GM18502 (cell line): ENCODE measurements around the gene ITGA6.

Source experiments
- ATAC-seq: cut with Tn5 transposase; IDR thresholded peaks from one replicate; pipeline ENCODE4 v1.9.1; 2021; ENCODE audit warnings: mild to moderate bottlenecking; ENCODE audit not compliant: unreplicated experiment, poor library complexity

The ITGA6 gene

DNA sequence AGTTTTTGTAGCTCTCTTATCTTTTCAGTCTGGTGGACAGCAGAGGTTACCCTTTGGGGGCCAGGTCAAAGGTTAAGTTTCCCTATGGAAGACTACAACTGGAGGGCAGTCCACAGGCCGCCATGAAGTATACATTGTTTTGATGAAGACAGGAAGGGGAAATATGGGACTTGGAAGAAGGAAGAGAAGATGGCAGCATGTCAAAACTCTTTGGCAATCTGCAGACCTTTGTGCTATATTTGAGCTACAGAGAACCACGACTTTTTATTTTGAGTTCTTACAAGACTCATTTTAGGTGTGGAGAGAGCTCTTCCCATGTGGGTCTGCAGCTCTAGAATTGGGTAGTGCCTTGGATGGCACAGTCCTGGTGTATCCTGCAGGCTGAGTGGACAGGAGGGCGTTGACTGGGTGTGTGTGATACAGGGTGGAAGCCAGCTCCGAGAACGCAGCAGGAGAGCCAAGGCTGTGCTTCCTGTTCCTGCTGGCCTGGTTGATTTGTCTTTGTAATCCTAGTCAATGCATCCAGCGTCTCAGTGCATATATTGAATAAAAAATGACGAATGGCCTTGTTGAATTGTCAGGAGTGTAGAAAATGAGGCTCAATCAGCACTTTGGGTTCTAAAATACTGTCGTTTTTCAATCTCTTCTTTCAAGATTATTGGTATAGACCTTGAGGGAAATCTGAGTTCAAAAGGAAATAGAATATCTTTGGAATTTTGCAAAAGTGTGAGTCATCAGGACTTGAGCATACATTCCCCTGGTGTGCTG is 11.5 kb downstream of the ITGA6 start:
- no peak for ATAC-seq

DNA sequence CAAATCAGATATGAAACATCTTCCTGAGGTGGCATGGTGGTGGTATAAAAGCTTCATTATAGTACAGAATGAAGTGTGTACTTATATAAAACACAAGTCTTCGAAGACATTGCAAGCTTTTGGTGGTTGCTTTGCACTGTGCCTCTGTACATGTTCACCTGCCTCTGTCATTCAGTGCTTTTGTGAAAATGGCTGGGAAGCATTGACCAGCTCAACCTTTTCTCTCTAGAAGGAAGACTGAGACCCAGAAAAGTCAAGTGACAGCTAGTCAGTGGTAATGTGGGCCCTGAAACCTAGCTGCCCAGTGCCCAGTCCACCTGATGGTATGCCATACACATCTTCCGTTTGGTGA is 12.1 kb downstream of the ITGA6 start:
- no peak for ATAC-seq

DNA sequence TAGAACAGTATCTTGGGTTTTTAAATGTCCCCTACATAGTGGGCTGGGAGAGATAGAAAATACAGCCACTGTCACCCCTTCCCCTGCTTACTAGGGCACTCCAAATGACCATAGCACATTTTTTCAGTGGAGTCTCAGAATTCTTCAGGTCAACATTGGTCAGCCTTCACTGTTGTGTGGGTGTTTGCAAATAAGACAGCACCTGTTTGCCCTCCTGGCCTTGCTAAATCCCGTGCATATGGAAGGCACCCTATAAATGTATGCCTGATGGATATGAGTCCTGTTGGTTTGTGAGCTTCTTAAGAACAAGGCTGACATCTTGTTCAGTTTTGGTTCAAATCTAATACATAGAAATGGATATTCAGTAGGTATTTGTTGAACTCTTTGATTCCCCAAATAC is 12.5 kb downstream of the ITGA6 start:
- no peak for ATAC-seq

DNA sequence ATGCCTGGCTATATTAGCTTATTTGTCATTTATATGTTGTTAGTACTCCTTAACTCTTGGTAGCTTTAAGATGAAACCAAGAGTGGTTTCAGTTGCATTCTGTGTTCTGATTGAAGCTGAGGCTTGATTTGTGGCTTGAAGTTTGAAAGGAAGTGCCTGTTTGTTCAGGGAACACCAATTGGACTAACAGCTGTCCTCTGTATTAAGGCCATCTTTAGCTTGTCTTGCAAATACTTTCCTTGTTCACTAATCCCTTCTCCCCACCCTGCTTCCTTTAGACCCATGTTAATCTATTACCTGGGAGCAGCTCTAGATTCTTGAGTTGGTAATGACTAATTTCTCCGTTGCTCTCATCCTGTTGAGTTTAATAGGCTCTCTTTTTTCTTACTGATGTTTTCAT is 13.4 kb downstream of the ITGA6 start:
- ATAC-seq, result no peak

DNA sequence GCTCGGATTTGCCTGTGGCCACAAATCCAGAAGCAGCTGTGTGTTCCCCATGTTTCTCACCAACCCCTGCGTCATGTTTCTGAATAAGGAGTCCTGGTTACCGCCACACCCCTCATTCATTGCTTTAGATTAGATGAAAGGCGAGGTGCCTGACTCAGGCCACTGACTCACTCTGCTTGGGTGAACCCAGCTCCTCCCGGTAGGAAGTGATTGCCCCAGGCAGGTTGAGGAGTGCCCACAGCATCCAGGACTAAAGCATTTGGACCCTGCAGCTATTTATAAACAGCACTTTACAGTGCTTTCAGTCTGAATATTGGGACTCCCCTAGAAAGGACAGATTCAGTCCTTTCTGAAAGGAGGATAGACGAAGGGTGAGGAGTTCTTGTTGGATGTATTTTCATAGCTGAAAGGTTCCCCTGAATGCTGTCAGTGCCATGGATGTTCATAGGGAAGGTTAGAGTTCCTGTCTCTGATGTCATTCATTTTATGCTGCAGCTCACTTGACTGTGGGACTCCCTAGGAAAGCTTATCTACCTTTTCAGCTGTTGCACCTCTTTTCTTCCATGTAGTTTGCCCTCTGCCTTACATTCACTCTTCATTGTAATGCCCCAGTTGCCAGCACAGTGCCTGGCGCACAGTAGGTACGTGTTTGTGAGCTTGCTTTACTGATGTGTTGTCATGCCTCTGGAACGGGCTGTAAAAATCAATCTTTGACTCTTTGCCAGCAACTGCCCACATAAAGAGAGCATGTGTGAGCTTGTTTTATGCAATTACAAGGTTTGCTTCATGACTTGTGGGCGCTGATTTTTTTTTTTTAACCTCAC is 14.9 kb downstream of the ITGA6 start:
- no peak for ATAC-seq

DNA sequence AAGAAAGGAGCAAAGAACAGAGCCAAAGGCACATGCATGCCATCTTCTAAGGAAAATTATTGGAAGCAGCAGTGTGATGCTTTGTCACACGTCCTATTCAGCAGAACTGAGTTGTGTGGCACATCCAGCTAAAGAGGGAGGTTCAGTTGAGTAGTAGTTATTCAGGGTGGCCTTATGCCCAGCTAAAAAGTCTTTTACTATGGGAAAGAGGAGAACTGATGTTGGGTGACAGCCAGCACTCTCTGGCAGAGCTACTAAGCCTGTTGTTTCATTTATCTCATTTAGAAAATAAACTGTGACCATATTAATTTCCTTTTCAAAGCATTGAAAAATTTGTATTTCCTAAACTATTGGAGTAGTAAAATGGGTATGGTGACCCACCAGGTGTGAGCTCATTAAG is 18.5 kb downstream of the ITGA6 start:
- ATAC-seq, result no peak

DNA sequence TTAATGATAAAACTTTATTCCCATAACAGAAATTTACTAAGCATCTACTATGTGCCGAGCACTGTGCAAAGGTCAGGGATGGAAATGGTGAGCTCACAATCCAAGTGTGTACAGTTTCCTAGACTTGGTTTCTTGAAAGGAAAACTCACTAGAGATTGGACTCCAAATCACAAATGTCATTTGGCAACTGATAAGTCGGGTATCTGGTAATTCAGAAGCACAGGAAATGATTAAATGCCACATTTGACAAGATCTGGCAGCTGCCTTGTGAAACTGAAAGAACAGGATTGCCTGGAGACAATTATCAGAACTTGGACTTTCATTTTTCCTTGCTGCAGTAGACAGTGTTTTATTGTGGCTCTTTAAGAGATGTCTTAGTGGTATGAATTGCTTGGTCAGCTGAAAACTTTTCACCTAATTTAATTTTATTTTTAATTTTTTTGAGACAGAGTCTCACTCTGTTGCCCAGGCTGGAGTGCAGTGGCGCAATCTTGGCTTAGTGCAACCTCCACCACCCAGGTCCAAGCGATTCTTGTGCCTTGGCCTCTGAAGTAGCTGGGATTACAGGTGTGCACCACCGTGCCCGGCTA is 19.2 kb downstream of the ITGA6 start:
- ATAC-seq, result no peak

DNA sequence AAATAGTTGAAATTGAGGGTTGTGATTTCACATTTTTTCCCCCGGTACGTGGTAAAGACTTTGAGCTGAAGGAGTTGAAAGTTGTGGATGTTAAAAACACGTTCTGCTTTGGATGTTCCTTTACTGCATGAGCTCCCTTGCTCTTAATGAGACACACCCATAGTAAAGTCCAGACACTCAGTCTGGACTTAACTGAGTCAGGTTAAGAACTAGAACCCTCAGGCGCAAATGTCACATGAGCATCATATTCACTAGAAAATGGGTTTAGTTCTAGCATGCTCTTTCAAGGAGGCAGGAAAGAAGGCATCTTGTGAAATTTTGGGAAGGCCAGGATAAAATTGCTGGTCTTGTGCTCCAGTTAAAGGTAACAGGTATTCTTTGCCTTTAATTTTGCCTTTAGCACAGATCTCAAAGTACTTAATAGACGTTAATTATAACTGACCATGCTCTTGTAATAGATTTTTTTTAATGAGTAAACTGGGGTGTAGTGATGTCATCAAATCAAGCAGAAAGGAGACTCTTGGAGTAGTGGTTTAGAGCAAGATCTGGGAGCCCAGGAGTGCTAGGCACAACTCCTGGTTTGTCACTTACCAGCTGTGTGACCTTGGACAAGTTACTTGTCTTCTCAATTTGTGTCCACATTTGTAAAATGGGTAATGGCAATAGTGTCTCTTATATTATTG is 20.6 kb downstream of the ITGA6 start:
- ATAC-seq, result no peak

DNA sequence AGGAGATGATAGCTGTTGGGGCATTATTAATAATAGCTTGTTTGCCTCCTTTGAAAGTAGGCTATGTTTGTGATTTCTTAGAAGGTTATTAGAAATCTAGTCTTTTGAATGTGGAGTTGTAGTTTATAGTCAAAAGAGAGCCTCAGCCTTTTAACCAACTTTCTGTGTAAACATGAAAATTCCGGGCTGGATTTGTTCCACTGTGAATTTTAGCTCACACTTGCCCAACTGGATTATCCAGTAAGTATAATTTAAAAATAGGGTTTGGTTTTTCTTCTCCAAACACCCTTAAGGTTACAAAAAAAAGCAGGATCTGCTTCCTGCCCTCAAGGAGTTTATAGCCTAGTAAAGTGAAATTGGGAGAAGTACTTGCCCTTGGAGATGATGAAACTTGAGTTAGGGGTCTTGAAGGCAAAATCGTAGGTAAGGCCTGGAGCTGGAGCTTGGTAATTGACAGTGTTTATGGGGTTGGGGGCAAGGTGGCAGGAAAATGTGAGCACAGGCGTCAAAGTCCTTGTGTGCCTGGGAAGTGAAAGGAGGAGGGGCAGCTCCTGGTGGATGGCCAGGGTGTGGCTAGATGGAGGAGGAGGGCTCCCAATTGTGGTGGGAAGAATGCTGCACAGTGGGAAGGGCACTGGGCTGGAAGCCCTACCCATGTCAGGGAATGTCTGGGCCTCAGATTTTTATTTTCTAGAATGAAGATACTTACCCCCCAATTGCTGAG is 21.3 kb downstream of the ITGA6 start:
- no peak for ATAC-seq

DNA sequence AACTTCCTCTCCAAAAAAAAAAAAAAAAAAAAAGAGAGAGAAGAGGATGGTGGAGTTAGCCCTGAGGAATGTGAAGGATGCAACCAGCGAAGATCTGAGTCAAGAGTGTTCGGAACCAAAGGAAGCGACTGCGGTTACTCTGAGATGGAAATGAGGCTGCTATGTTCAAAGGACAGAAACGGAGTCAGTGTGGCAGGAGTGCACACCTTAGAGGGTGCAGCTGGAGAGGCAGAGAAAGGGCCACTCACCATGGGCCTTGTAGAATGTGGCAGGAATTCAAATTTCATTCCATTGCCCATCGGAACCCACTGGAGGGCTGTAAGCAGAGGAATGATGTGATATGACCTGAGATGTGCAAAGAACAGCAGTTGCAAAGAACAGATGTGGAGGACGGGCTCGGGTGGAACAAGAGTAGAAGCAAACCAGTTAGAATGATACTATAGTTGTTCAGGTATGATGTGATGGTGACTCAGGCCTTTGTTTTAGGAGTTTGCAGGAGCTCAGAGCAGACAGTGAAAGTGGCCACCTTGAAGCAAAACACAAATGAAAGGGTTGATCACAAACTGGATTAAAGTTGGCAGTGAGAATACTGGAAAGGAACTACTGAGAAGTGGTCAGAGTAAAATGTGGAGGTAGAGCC is 22.6 kb downstream of the ITGA6 start:
- no peak for ATAC-seq

DNA sequence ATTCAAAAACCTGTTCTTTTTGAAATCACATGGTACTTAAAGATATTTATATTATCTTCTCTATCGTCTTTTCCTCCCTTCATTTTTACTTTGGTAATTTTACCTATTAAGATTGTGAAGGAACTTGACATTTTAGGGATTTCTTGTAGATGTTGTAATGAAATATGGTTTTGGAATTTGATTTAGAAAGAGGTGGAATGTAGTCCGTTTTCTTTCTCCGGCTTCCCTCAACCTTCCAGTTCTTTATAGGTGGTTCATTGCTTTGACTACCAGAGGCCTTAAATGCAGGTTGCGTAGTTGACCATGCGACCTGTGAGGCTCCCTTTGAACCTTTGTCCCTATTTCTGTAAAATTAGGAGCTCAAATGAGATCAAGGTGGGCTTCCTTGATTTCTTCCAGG is 24.5 kb downstream of the ITGA6 start:
- no peak for ATAC-seq

DNA sequence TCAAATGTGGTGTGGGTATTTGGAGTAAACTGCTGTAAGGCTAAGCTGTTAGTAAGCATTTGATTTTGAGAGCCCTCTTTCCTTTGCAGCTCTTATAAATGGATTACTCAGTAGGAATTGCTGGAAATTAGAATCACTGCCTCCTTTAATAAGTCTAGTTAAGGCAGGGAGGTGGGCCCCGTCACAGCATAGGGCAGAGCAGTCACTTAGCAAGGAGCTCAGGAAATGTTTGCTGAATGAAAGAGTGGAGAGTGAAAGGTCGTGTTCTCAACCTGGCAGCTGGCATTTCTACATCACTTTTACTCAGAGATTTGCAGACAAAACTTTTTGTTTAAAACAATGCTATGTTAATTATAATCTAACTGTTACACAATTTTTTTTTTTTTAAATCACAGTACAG is 25.5 kb downstream of the ITGA6 start:
- ATAC-seq, result no peak

DNA sequence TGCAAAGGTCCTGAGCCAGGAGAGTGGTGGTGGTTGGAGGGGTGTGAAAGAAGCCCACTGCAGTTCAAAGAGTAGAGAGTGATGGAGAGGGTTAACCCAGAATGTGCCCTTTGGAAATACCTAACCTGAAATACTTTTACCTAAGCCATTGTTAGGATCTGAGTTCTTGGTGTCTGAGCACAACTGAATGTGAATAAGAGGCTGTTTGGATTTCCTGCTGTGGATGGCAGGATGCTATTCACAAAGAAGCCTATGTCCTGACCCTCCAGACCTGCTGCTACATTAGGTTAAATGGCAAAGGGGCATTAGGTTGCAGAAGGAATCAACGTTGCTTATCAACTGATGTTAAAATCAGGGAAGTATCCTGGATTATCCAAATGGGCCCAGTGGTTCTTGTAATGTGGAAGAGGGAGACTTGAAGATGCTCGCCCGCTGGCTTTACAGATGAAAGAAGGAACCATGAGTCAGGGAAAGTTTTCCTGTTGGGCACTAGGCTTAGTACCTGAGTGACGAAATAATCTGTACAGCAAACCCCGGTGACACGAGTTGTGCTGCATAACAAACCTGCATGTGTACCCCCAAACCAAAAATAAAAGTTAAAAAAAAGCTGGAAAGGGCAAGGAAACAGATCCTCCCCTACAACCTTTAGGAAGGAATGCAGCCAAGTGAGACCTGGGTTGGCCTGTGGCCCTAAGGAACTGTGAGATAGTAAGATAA is 27.2 kb downstream of the ITGA6 start:
- ATAC-seq, result no peak

DNA sequence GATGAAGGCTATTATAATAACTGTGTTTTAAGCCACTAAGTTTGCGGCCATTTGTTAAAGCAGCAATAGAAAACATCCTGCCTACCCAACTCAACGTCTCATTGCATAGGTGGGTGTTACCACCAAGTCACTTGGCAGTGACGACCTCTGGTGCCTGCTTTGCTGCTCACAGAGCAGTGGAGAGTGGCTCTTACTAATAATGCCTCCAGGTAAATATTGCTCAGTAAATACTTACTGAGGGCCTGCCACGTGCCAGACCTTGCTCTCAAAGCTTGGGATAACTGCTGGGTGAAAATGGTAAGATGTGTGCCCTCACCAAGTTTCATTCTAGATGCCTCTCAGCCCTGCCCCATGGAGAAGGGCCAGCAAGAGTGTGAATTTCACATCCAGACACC is 27.7 kb downstream of the ITGA6 start:
- no peak for ATAC-seq

DNA sequence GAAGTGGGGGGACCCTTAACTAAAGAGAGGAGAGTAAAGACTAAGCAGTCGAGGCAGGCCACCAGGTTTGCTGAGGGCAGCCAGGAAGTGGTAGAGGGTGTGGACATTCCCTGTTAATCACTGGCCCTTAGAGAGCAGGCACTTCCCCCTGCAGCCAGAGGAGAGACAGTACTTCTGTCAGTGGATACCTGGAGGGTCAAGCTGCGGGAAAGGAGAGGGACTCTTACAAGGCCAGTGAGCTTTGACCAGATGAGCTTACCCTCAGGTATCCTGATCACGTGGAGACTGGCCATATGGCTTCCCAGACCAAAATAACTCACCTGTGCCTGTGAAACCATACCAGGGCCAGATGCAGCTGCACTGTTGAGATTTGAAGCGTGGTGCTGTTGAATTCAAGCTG is 28.6 kb downstream of the ITGA6 start:
- no peak for ATAC-seq

DNA sequence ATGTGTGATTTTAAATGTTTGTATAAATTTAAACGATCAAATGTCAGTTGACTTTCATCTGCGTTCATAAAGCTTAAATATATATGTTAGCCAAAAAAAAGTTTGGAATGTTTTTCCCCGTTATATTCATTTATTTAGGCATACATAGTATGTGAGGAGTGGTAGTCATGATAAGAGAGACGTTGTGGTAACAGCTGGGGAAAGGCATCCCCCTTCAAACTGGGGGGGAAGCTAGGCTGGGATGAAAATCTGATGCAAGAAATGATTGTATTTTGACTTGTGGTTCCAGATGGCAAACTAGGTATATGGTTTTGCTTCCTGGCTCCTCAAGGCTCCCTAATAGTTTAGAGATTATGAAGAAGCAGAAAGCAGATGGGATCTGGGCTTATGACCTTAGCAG is 30.1 kb downstream of the ITGA6 start:
- ATAC-seq, result no peak

DNA sequence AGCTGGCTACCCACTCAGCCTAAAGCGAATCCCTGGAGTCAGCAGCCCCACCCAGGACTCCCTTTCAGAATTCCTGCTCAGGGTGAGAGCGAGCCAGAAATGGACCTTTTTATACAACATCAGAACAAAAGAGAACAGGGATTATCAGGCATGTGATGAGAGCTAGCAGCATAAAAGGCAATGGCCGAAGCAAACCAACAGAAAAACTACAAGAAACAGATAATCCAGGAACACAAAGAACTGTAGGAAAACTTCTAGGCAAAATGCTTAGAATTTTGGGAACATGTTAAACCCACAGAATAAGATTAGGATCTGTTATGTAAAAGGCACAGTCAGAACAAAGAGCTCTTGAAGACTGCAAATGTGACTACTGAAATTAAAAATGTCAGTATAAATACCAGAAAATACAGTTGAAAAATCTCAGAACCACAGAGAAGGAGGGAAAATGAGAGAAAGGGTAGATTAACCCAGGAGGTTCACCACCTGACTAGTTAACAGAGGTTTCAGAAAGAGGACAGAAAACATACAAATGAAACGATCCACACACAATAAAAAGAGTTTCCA is 31.3 kb downstream of the ITGA6 start:
- no peak for ATAC-seq

DNA sequence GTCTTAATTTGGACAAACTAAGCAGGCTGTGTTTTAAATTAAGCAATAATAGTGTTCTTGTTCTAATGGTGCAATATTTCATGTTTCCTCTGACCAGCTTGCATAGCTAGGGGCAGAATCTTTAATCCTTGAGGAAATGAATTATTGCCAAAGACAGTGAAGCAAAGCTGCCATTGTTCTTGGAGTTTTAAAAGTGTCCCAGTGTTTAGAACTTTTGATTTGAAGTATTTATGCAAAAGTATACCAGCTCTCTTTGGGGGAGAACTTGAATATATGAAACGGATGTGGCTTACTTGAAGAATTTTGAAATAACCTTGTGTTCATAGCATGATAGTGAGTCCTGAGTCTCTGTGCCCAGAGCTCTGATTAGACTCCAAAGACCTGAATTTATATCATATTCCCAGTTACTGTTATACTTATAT is 33.4 kb downstream of the ITGA6 start:
- no peak for ATAC-seq
